ENCODE measurements around the gene NEK8. TPM values are rescaled to one million over a fixed set of nuclear protein-coding genes. Genes with fewer than 3 reads are reported as not detected.

NEK8 gene
- 10 to 100 TPM in 3 of 6 donors, 1 to 10 TPM in 3; 3.5 to 34.6 (median 13.0) TPM for total RNA-seq

DNA sequence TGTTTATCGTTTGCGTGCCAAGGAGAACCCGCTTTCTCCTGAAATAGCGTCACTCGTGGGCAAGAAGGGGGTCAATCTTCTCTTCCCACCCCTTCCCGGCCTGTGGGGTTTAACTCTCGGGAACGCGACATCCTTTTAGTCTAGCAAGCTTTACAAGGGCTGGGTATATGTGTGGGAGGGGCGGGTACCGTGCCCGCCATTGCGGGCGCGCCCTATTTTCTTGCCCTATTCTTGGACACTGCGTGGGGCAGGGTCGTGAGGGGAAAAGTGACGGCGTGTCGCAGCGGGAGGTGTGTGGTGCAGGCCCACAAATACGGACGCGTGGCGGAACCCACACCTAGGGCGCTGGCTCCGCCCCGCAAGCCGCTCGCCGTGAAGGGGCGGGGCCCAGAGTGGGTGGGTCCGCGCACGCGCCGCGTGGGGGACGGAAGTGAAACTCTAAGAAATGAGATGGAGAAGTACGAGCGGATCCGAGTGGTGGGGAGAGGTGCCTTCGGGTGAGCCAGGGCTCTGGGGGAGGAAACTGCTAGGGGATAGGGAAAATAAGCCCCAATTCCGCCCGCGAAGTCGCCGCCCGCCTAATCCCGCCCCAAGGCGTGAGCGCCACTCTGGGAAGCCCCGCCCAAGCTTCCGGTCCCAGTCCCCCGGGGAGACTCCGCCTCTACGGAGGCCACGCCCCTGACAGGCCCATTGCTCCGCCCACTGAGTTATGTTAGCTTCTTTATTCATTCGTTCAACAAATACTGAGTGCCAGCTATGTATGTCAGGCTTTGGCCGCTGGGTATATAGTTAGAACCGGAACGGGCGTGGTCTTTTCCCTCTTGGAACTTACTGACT lies at the start of gene NEK8:
Gene NEK8 (plus strand): TSS at position 425 of the 837 bp plus-strand sequence. CDS start 26 bp downstream, at position 451.
- ATAC-seq (ENCODE audit: low FRiP score in 2 of 2), result peak; percentile 89 to 92
- TF ChIP-seq CTCF (IDR thresholded peaks at IDR 0.05) (peak in 2 of 6 experiments; percentile 5 to 11), POLR2A (IDR thresholded peaks at IDR 0.05) (peak in 3 of 4 donors; percentile 27 to 83 (median 51)), POLR2AphosphoS5 (IDR thresholded peaks at IDR 0.05) (peak; percentile 75 to 78), EP300 (IDR thresholded peaks at IDR 0.05) (no peak)
- DNase-seq, result peak; percentile 97 to 98
- Histone ChIP-seq H3K4me1 (peaks cover 25 to 51% (median 38%) of the 10 kb centered on the region in 4 donors), H3K27me3 (no peaks in the 10 kb centered on the region), H3K27ac (peak within 1 kb of the TSS; percentile 92 to 96 (median 95)), H3K36me3 (peaks cover 0 to 14% (median 12%) of the 10 kb centered on the region in 4 donors), H3K9me3 (no peaks in the 10 kb centered on the region), H3K4me3 (peak within 1 kb of the TSS; percentile 53 to 75 (median 66))
- WGBS, 2 donors, result 0 to 1% methylated on average over 48 to 64 of the region's 64 CpGs

DNA sequence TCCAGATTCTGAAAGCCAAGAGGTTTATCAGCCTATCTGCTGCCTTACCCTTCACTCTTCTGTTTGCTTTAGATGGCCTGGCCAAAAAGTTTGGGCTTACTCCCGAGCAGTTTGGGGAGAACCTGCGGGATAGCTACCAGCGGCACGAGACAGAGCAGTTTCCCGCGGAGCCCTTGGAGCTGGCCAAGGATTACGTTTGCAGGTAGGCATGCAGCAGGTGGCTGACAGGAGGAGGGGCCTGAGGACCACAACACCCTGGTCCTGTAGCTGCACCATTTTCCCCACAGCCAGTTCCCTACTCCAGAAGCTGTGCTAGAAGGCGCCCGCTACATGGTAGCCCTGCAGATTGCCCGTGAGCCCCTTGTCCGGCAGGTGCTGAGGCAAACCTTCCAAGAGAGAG lies 45.9 kb upstream of the NEK8 start:
- no peaks in the 10 kb centered on the region for H3K9me3 ChIP-seq
- H3K36me3 ChIP-seq, result peaks cover 88 to 100% (median 99%) of the 10 kb centered on the region in 4 donors
- no peak overlapping the region for H3K4me3 ChIP-seq
- ATAC-seq (ENCODE audit: low FRiP score in 2 of 2), result no peak
- no peaks in the 10 kb centered on the region for H3K4me1 ChIP-seq
- H3K27ac ChIP-seq, result no peak overlapping the region
- 95 to 98% methylated on average over 9 to 11 of the region's 11 CpGs for WGBS, 2 donors
- DNase-seq, result no peak
- no peaks in the 10 kb centered on the region for H3K27me3 ChIP-seq
- TF ChIP-seq POLR2A (IDR thresholded peaks at IDR 0.05) (no peak), EP300 (IDR thresholded peaks at IDR 0.05) (no peak), POLR2AphosphoS5 (IDR thresholded peaks at IDR 0.05) (no peak), CTCF (IDR thresholded peaks at IDR 0.05) (no peak)

- no peaks in the 10 kb centered on the region for H3K4me1 ChIP-seq
- ATAC-seq (ENCODE audit: low FRiP score in 2 of 2) (no peak), DNase-seq (no peak)
- no peaks in the 10 kb centered on the region for H3K9me3 ChIP-seq
- no peaks in the 10 kb centered on the region for H3K27me3 ChIP-seq
- WGBS, 2 donors, result 52 to 59% methylated on average over 3 of the region's 3 CpGs
- no peak overlapping the region for H3K27ac ChIP-seq
- no peak overlapping the region for H3K4me3 ChIP-seq
- peaks cover 93 to 100% (median 100%) of the 10 kb centered on the region in 4 donors for H3K36me3 ChIP-seq
- no peak for TF ChIP-seq POLR2A (IDR thresholded peaks at IDR 0.05)
- no peak for TF ChIP-seq CTCF (IDR thresholded peaks at IDR 0.05)
- no peak for TF ChIP-seq POLR2AphosphoS5 (IDR thresholded peaks at IDR 0.05)
- TF ChIP-seq EP300 (IDR thresholded peaks at IDR 0.05), result no peak
Observed at GRCh38 chr17:28684963-28685362, 43.6 kb upstream of the NEK8 start.

- H3K4me3 ChIP-seq, result no peak overlapping the region
- H3K27me3 ChIP-seq, result no peaks in the 10 kb centered on the region
- ATAC-seq (ENCODE audit: low FRiP score in 2 of 2) (no peak), DNase-seq (no peak)
- H3K36me3 ChIP-seq, result peaks cover 93 to 100% (median 100%) of the 10 kb centered on the region in 4 donors
- WGBS, 2 donors, result 93% methylated on average over 5 of the region's 5 CpGs
- H3K9me3 ChIP-seq, result no peaks in the 10 kb centered on the region
- no peaks in the 10 kb centered on the region for H3K4me1 ChIP-seq
- no peak for TF ChIP-seq POLR2AphosphoS5 (IDR thresholded peaks at IDR 0.05)
- TF ChIP-seq CTCF (IDR thresholded peaks at IDR 0.05), result no peak
- no peak for TF ChIP-seq EP300 (IDR thresholded peaks at IDR 0.05)
- no peak for TF ChIP-seq POLR2A (IDR thresholded peaks at IDR 0.05)
- H3K27ac ChIP-seq, result no peak overlapping the region
Observed at GRCh38 chr17:28685366-28685765, 43.2 kb upstream of the NEK8 start.

Data from upper lobe of left lung (tissue), 6 donors.